H1 (cell line): ENCODE measurements around the gene NXN. TPM values are rescaled to one million over a fixed set of nuclear protein-coding genes. Genes with fewer than 3 reads are reported as not detected.

Source experiments
- CTCF ChIA-PET: fragments of 300-600 bp; sonication (Branson Sonifier 250); formaldehyde crosslinking; loops from one replicate; lab custom pipeline; 2021; ENCODE audit not compliant: partially characterized antibody; lab: Charles Lee
- POLR2A ChIA-PET: fragments of 300-600 bp; sonication (Branson Sonifier 250); formaldehyde crosslinking; loops from one replicate; lab custom pipeline; 2021; ENCODE audit warnings: inconsistent platforms; ENCODE audit not compliant: partially characterized antibody; lab: Charles Lee
- DNase-seq, 2 experiments: peaks; one replicate each; pipeline versions ENCODE4 v3.0.0 to v3.0.0-alpha.2; 2010 to 2022; ENCODE audit warnings: low spot score in 2 of 2, low read depth in 1 of 2, mixed read lengths in 1 of 2
- FAIRE-seq: peaks from 2 replicates; lab custom pipeline; 2011; peaks lifted over from hg19 to GRCh38; lab: Jason Lieb, UNC
- H2AFZ ChIP-seq: 2 replicates; pipeline ENCODE4 v1.8.1; 2012; ENCODE audit warnings: low read length, inconsistent platforms
- H2AK5ac ChIP-seq: 2 replicates; pipeline ENCODE4 v1.6.1; 2013; ENCODE audit warnings: low read depth, low read length
- H2BK120ac ChIP-seq: replicated peaks from 2 replicates; pipeline ENCODE3; 2013; ENCODE audit warnings: low read depth, low read length, inconsistent platforms
- H2BK12ac ChIP-seq: 2 replicates; pipeline ENCODE4 v1.6.1; 2013; ENCODE audit warnings: low read depth, low read length
- H2BK15ac ChIP-seq: 2 replicates; pipeline ENCODE4 v1.6.1; 2013; ENCODE audit warnings: low read length
- H2BK20ac ChIP-seq: 2 replicates; pipeline ENCODE4 v1.6.1; 2013; ENCODE audit warnings: low read length
- H2BK5ac ChIP-seq: 2 replicates; pipeline ENCODE4 v1.6.1; 2013; ENCODE audit warnings: low read depth, low read length
- H3K14ac ChIP-seq: 2 replicates; pipeline ENCODE4 v1.6.1; 2013; ENCODE audit warnings: inconsistent platforms; ENCODE audit not compliant: insufficient read length
- H3K18ac ChIP-seq: 2 replicates; pipeline ENCODE4 v1.6.1; 2013; ENCODE audit warnings: low read length; ENCODE audit errors: extremely low read depth
- H3K23ac ChIP-seq: 2 replicates; pipeline ENCODE4 v1.6.1; 2013; ENCODE audit warnings: inconsistent platforms; ENCODE audit not compliant: insufficient read length
- H3K23me2 ChIP-seq: 2 replicates; pipeline ENCODE4 v1.6.1; 2013; ENCODE audit warnings: low read depth, low read length
- H3K27ac ChIP-seq: 2 replicates; pipeline ENCODE4 v1.6.1; 2011; ENCODE audit warnings: low read depth, low read length, inconsistent platforms
- H3K27me3 ChIP-seq, 4 experiments: replicated peaks in 1 of 4; 1 replicate in 1 of 4; 2 replicates in 3 of 4; pipeline versions ENCODE4 v1.6.1 to v1.8.1; 2011 to 2013; ENCODE audit warnings: low read length in 3 of 4, mild to moderate bottlenecking in 3 of 4, inconsistent platforms in 2 of 4, mixed read lengths in 2 of 4, moderate library complexity in 1 of 4; ENCODE audit not compliant: control insufficient read depth in 3 of 4, insufficient read depth in 3 of 4; ENCODE audit errors: extremely low read depth in 1 of 4
- H3K36me3 ChIP-seq, 4 experiments: 2 replicates each; pipeline versions ENCODE4 v1.6.1 to v1.8.1; 2011 to 2013; ENCODE audit warnings: mild to moderate bottlenecking in 4 of 4, low read length in 3 of 4, moderate library complexity in 2 of 4, control low read depth in 1 of 4, inconsistent platforms in 1 of 4; ENCODE audit not compliant: insufficient read depth in 4 of 4, control insufficient read depth in 2 of 4
- H3K4ac ChIP-seq: replicated peaks from 2 replicates; pipeline ENCODE3; 2013; ENCODE audit warnings: low read length, low read depth, mixed read lengths, inconsistent platforms; ENCODE audit not compliant: insufficient read length
- H3K4me1 ChIP-seq, 4 experiments: replicated peaks in 1 of 4; 1 replicate in 1 of 4; 2 replicates in 3 of 4; pipeline versions ENCODE4 v1.6.1 to v1.8.1; 2011 to 2013; ENCODE audit warnings: low read length in 3 of 4, inconsistent platforms in 2 of 4, mixed read lengths in 1 of 4; ENCODE audit not compliant: insufficient read depth in 4 of 4, control insufficient read depth in 3 of 4
- H3K4me2 ChIP-seq, 2 experiments: 2 replicates each; pipeline versions ENCODE4 v1.6.1 to v1.8.1; 2011 to 2013; ENCODE audit warnings: low read depth in 2 of 2, low read length in 2 of 2, control low read depth in 1 of 2, inconsistent platforms in 1 of 2, mild to moderate bottlenecking in 1 of 2; ENCODE audit not compliant: insufficient read depth in 1 of 2
- H3K4me3 ChIP-seq, 4 experiments: fragments of 200-600, 300-600 bp in 1 of 4; sonication (generic), shearing (Covaris generic), sonication (Bioruptor Twin) in 1 of 4; 2 replicates each; pipeline versions ENCODE4 v1.5.1 to v1.8.1; 2011 to 2016; ENCODE audit warnings: low read length in 4 of 4, low read depth in 3 of 4, control low read depth in 2 of 4, inconsistent platforms in 2 of 4, mild to moderate bottlenecking in 2 of 4, mixed read lengths in 1 of 4, moderate library complexity in 1 of 4; ENCODE audit not compliant: insufficient read depth in 2 of 4; ENCODE audit errors: extremely low read depth in 1 of 4
- H3K56ac ChIP-seq: replicated peaks from 2 replicates; pipeline ENCODE3; 2013; ENCODE audit warnings: low read depth, mild to moderate bottlenecking, mixed read lengths, low read length, inconsistent platforms; ENCODE audit not compliant: insufficient read length
- H3K79me1 ChIP-seq: 2 replicates; pipeline ENCODE4 v1.6.1; 2013; ENCODE audit warnings: low read depth, low read length, control low read depth
- H3K79me2 ChIP-seq, 2 experiments: 2 replicates each; pipeline versions ENCODE4 v1.6.1 to v1.8.1; 2012 to 2013; ENCODE audit warnings: low read length in 2 of 2, mild to moderate bottlenecking in 2 of 2, inconsistent platforms in 1 of 2; ENCODE audit not compliant: insufficient read depth in 2 of 2, control insufficient read depth in 1 of 2
- H3K9ac ChIP-seq, 4 experiments: replicated peaks in 1 of 4; 1 replicate in 1 of 4; 2 replicates in 3 of 4; pipeline versions ENCODE4 v1.6.1 to v1.8.1; 2011 to 2013; ENCODE audit warnings: low read depth in 3 of 4, low read length in 3 of 4, control low read depth in 2 of 4, mild to moderate bottlenecking in 2 of 4, moderate library complexity in 2 of 4, inconsistent platforms in 1 of 4; ENCODE audit errors: extremely low read depth in 1 of 4
- H3K9me3 ChIP-seq, 2 experiments: 2 replicates each; pipeline versions ENCODE4 v1.6.1 to v1.8.1; 2012 to 2013; ENCODE audit warnings: mild to moderate bottlenecking in 2 of 2, moderate library complexity in 2 of 2, control low read depth in 1 of 2, inconsistent platforms in 1 of 2, low read depth in 1 of 2, low read length in 1 of 2, mixed read lengths in 1 of 2; ENCODE audit not compliant: insufficient read depth in 2 of 2
- H4K20me1 ChIP-seq, 2 experiments: replicated peaks in 1 of 2; 2 replicates each; pipeline versions ENCODE3 to v1.8.1; 2011 to 2013; ENCODE audit warnings: inconsistent platforms in 2 of 2, low read length in 2 of 2, mild to moderate bottlenecking in 1 of 2; ENCODE audit not compliant: insufficient read depth in 2 of 2, control insufficient read depth in 1 of 2
- H4K5ac ChIP-seq: 2 replicates; pipeline ENCODE4 v1.6.1; 2013; ENCODE audit warnings: low read length, low read depth, mixed read lengths, inconsistent platforms; ENCODE audit not compliant: insufficient read length
- H4K8ac ChIP-seq: 2 replicates; pipeline ENCODE4 v1.8.0; 2013; ENCODE audit warnings: mild to moderate bottlenecking, moderate library complexity, low read length, inconsistent platforms; ENCODE audit not compliant: insufficient read depth; ENCODE audit errors: extremely low read depth
- H4K91ac ChIP-seq: replicated peaks from 2 replicates; pipeline ENCODE3; 2013; ENCODE audit warnings: low read length, mixed read lengths, inconsistent platforms; ENCODE audit not compliant: insufficient read length
- BACH1 ChIP-seq: IDR thresholded peaks from 2 replicates; pipeline ENCODE4 v1.6.1; 2012; ENCODE audit warnings: low read length, improper control_type of control experiment
- CBX8 ChIP-seq: fragments of 300-800, 300-1000 bp; sonication (generic); IDR thresholded peaks from 2 replicates; pipeline ENCODE4 v1.7.1; 2016; ENCODE audit warnings: low read depth, low read length, borderline replicate concordance
- CTBP2 ChIP-seq: IDR thresholded peaks from 2 replicates; pipeline ENCODE4 v1.7.0; 2011; ENCODE audit warnings: borderline replicate concordance, mild to moderate bottlenecking, moderate library complexity, mixed read lengths, low read length; ENCODE audit not compliant: insufficient read depth, insufficient read length
- FOSL1 ChIP-seq: IDR thresholded peaks from 2 replicates; pipeline ENCODE4 v1.6.1; 2011; ENCODE audit warnings: mild to moderate bottlenecking, low read depth, low read length, moderate library complexity; ENCODE audit not compliant: insufficient read depth
- HDAC6 ChIP-seq: IDR thresholded peaks from one replicate; pipeline ENCODE4 v1.7.1; 2012; ENCODE audit warnings: low read depth, mild to moderate bottlenecking, inconsistent platforms, low read length, moderate library complexity
- KDM4A ChIP-seq: IDR thresholded peaks from one replicate; pipeline ENCODE4 v1.7.1; 2012; ENCODE audit warnings: low read depth, mild to moderate bottlenecking, moderate library complexity, low read length, inconsistent platforms; ENCODE audit not compliant: severe bottlenecking
- NRF1 ChIP-seq: IDR thresholded peaks from 2 replicates; pipeline ENCODE4 v1.6.1; 2011; ENCODE audit warnings: mild to moderate bottlenecking, low read depth, low read length, improper control_type of control experiment
- POLR2AphosphoS5 ChIP-seq: IDR thresholded peaks from 2 replicates; pipeline ENCODE4 v1.6.1; 2011; ENCODE audit warnings: low read depth, low read length
- SAP30 ChIP-seq: fragments of 300-600 bp; sonication (generic); IDR thresholded peaks from 2 replicates; pipeline ENCODE4 v1.7.1; 2012; ENCODE audit warnings: low read length, moderate library complexity, mild to moderate bottlenecking, inconsistent platforms; ENCODE audit not compliant: insufficient read depth, insufficient replicate concordance
- SP1 ChIP-seq: IDR thresholded peaks from 2 replicates; pipeline ENCODE4 v1.6.1; 2011; ENCODE audit warnings: low read depth, low read length
- SRF ChIP-seq: IDR thresholded peaks from 2 replicates; pipeline ENCODE4 v1.6.1; 2011; ENCODE audit warnings: mild to moderate bottlenecking, low read depth, low read length, moderate library complexity
- SUZ12 ChIP-seq: fragments of 200-600 bp; sonication (generic); IDR thresholded peaks from 2 replicates; pipeline ENCODE4 v1.6.1; 2012; ENCODE audit warnings: mild to moderate bottlenecking, inconsistent platforms, low read length, moderate library complexity, mixed read lengths
- TBP ChIP-seq: IDR thresholded peaks from 2 replicates; pipeline ENCODE4 v1.6.1; 2011; ENCODE audit warnings: low read depth, low read length, improper control_type of control experiment
- ZNF274 ChIP-seq: IDR thresholded peaks from 2 replicates; pipeline ENCODE4 v1.7.0; 2012; ENCODE audit warnings: low read length, borderline replicate concordance; ENCODE audit errors: extremely low read depth
- WGBS, 2 experiments: shearing (Covaris generic) in 1 of 2; methylation state at CpG; one replicate each; pipeline versions ENCODE4 v1.1.6 to v1.1.7; 2013 to 2015; ENCODE audit warnings: low lambda C conversion rate in 2 of 2, mixed read lengths in 2 of 2, inconsistent platforms in 1 of 2, low coverage in 1 of 2, missing lambda C conversion rate in 1 of 2; ENCODE audit not compliant: insufficient replicate concordance in 2 of 2, insufficient coverage in 1 of 2, insufficient read length in 1 of 2; ENCODE audit errors: extremely low coverage in 1 of 2, missing lambda C conversion rate in 1 of 2; 5-methylcytosine and 5-hydroxymethylcytosine counted together
- polyA plus RNA-seq, 7 experiments: library from polyadenylated mRNA; depleted of rRNA in 3 of 7; stranded (reverse) in 5 of 7; unstranded in 2 of 7; fragments of >200 nt in 5 of 7; fragments of 200-250 nt in 2 of 7; gene quantifications; 1 replicate in 5 of 7; 2 replicates in 1 of 7; 4 replicates in 1 of 7; pipeline versions ENCODE4 v1.2.1 to v1.2.3, GENCODE V29; 2011 to 2013; ENCODE audit warnings: missing spikeins in 2 of 7, mixed read lengths in 2 of 7
- total RNA-seq: library from RNA; stranded (reverse); fragmentation: NEBNext Ultra II Directional; extraction: Animal tissue kit (Norgen Biotek cat#: 25700); gene quantifications from 2 replicates; pipeline ENCODE4 v1.2.1, GENCODE V29; 2021

The NXN gene
- total and polyA plus RNA-seq, 2 of the 8 experiments (the other 6 are each of a cell fraction or from before 2014, with no cell fraction given): 94.1 to 107 TPM

DNA sequence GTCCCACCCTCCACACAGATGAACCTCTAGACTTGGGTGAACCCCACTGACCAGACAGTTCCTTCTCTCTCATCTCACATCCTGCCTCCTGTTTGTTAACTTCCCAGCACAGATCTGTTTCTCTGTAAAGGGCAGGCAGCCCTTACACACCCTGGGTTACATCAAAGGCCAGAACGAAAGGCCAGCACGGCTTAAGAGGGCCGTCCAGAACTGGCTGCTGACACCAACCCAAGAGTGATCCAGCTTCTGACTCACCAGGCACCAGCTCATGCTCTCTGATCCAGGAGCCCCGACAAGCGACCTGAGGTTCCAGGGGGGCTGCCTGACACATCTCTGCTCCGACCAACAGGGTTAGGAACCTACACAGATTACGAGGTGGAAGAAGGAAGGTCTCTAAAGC lies 110.5 kb downstream of the NXN start:
- no peaks in the 10 kb centered on the region for H3K27me3 ChIP-seq
- no peak overlapping the region for H3K9ac ChIP-seq
- H3K4me2 ChIP-seq: no peak overlapping the region
- H2BK5ac ChIP-seq: no peak overlapping the region
- no peak overlapping the region for H4K5ac ChIP-seq
- no peak overlapping the region for H3K27ac ChIP-seq
- H2BK12ac ChIP-seq: no peak overlapping the region
- no peak overlapping the region for H3K18ac ChIP-seq
- H3K4ac ChIP-seq: no peak overlapping the region
- H3K79me1 ChIP-seq: peaks cover 3% of the 10 kb centered on the region
- 93% methylated on average over 7 of the region's 7 CpGs; no CpG with 5 or more reads in 1 of the 2 experiments for WGBS, 2 experiments
- no peak overlapping the region for H3K4me3 ChIP-seq
- no peak overlapping the region for H4K8ac ChIP-seq
- peaks cover 4 to 8% of the 10 kb centered on the region in 2 experiments for H4K20me1 ChIP-seq
- no peak for DNase-seq
- no peak for FAIRE-seq
- no peak overlapping the region for H2AK5ac ChIP-seq
- no peak overlapping the region for H2BK20ac ChIP-seq
- TF ChIP-seq CBX8 (no peak), KDM4A (no peak), BACH1 (no peak), SRF (no peak), TBP (no peak), ZNF274 (no peak), HDAC6 (no peak), FOSL1 (no peak), SAP30 (no peak), NRF1 (no peak), SUZ12 (no peak), POLR2AphosphoS5 (no peak), SP1 (no peak), CTBP2 (no peak)
- CTCF ChIA-PET: interaction anchor here (0.9 to 1.6 kb wide), 6 partner anchors 8 to 187 kb away, joined by 3 to 4 read pairs (median 4); no protein-coding TSS in a partner anchor
- H3K14ac ChIP-seq: no peak overlapping the region
- peaks cover 0 to 35% of the 10 kb centered on the region in 2 experiments; a peak in 3 of 4 replicates for H3K79me2 ChIP-seq
- H3K9me3 ChIP-seq: no peaks in the 10 kb centered on the region
- H3K23me2 ChIP-seq: no peaks in the 10 kb centered on the region
- no peak overlapping the region for H3K56ac ChIP-seq
- no peak overlapping the region for H2BK120ac ChIP-seq
- no peak overlapping the region for H3K23ac ChIP-seq
- no peak overlapping the region for H2AFZ ChIP-seq
- no peak overlapping the region for H2BK15ac ChIP-seq
- no peak overlapping the region for H4K91ac ChIP-seq
- no peaks in the 10 kb centered on the region; a peak in 1 of 8 replicates for H3K36me3 ChIP-seq
- no peaks in the 10 kb centered on the region for H3K4me1 ChIP-seq
- POLR2A ChIA-PET: interaction anchor here (2.1 kb wide), 1 partner anchor 13 kb away, joined by 4 read pairs; no protein-coding TSS in a partner anchor
